H1 (cell line): ENCODE measurements around the gene FKBP10. TPM values are rescaled to one million over a fixed set of nuclear protein-coding genes. Genes with fewer than 3 reads are reported as not detected.

Experiments
- CTCF ChIA-PET: fragments of 300-600 bp; sonication (Branson Sonifier 250); formaldehyde crosslinking; loops from one replicate; lab custom pipeline; 2021; ENCODE audit not compliant: partially characterized antibody; lab: Charles Lee
- POLR2A ChIA-PET: fragments of 300-600 bp; sonication (Branson Sonifier 250); formaldehyde crosslinking; loops from one replicate; lab custom pipeline; 2021; ENCODE audit warnings: inconsistent platforms; ENCODE audit not compliant: partially characterized antibody; lab: Charles Lee
- DNase-seq, 2 experiments: peaks; one replicate each; pipeline versions ENCODE4 v3.0.0 to v3.0.0-alpha.2; 2010 to 2022; ENCODE audit warnings: low spot score in 2 of 2, low read depth in 1 of 2, mixed read lengths in 1 of 2
- FAIRE-seq: peaks from 2 replicates; lab custom pipeline; 2011; peaks lifted over from hg19 to GRCh38; lab: Jason Lieb, UNC
- H2AFZ ChIP-seq: 2 replicates; pipeline ENCODE4 v1.8.1; 2012; ENCODE audit warnings: low read length, inconsistent platforms
- H2AK5ac ChIP-seq: 2 replicates; pipeline ENCODE4 v1.6.1; 2013; ENCODE audit warnings: low read depth, low read length
- H2BK120ac ChIP-seq: replicated peaks from 2 replicates; pipeline ENCODE3; 2013; ENCODE audit warnings: low read depth, low read length, inconsistent platforms
- H2BK12ac ChIP-seq: 2 replicates; pipeline ENCODE4 v1.6.1; 2013; ENCODE audit warnings: low read depth, low read length
- H2BK15ac ChIP-seq: 2 replicates; pipeline ENCODE4 v1.6.1; 2013; ENCODE audit warnings: low read length
- H2BK20ac ChIP-seq: 2 replicates; pipeline ENCODE4 v1.6.1; 2013; ENCODE audit warnings: low read length
- H2BK5ac ChIP-seq: 2 replicates; pipeline ENCODE4 v1.6.1; 2013; ENCODE audit warnings: low read depth, low read length
- H3K14ac ChIP-seq: 2 replicates; pipeline ENCODE4 v1.6.1; 2013; ENCODE audit warnings: inconsistent platforms; ENCODE audit not compliant: insufficient read length
- H3K18ac ChIP-seq: 2 replicates; pipeline ENCODE4 v1.6.1; 2013; ENCODE audit warnings: low read length; ENCODE audit errors: extremely low read depth
- H3K23ac ChIP-seq: 2 replicates; pipeline ENCODE4 v1.6.1; 2013; ENCODE audit warnings: inconsistent platforms; ENCODE audit not compliant: insufficient read length
- H3K23me2 ChIP-seq: 2 replicates; pipeline ENCODE4 v1.6.1; 2013; ENCODE audit warnings: low read depth, low read length
- H3K27ac ChIP-seq: 2 replicates; pipeline ENCODE4 v1.6.1; 2011; ENCODE audit warnings: low read depth, low read length, inconsistent platforms
- H3K27me3 ChIP-seq, 4 experiments: replicated peaks in 1 of 4; 1 replicate in 1 of 4; 2 replicates in 3 of 4; pipeline versions ENCODE4 v1.6.1 to v1.8.1; 2011 to 2013; ENCODE audit warnings: low read length in 3 of 4, mild to moderate bottlenecking in 3 of 4, inconsistent platforms in 2 of 4, mixed read lengths in 2 of 4, moderate library complexity in 1 of 4; ENCODE audit not compliant: control insufficient read depth in 3 of 4, insufficient read depth in 3 of 4; ENCODE audit errors: extremely low read depth in 1 of 4
- H3K36me3 ChIP-seq, 4 experiments: 2 replicates each; pipeline versions ENCODE4 v1.6.1 to v1.8.1; 2011 to 2013; ENCODE audit warnings: mild to moderate bottlenecking in 4 of 4, low read length in 3 of 4, moderate library complexity in 2 of 4, control low read depth in 1 of 4, inconsistent platforms in 1 of 4; ENCODE audit not compliant: insufficient read depth in 4 of 4, control insufficient read depth in 2 of 4
- H3K4ac ChIP-seq: replicated peaks from 2 replicates; pipeline ENCODE3; 2013; ENCODE audit warnings: low read length, low read depth, mixed read lengths, inconsistent platforms; ENCODE audit not compliant: insufficient read length
- H3K4me1 ChIP-seq, 4 experiments: replicated peaks in 1 of 4; 1 replicate in 1 of 4; 2 replicates in 3 of 4; pipeline versions ENCODE4 v1.6.1 to v1.8.1; 2011 to 2013; ENCODE audit warnings: low read length in 3 of 4, inconsistent platforms in 2 of 4, mixed read lengths in 1 of 4; ENCODE audit not compliant: insufficient read depth in 4 of 4, control insufficient read depth in 3 of 4
- H3K4me2 ChIP-seq, 2 experiments: 2 replicates each; pipeline versions ENCODE4 v1.6.1 to v1.8.1; 2011 to 2013; ENCODE audit warnings: low read depth in 2 of 2, low read length in 2 of 2, control low read depth in 1 of 2, inconsistent platforms in 1 of 2, mild to moderate bottlenecking in 1 of 2; ENCODE audit not compliant: insufficient read depth in 1 of 2
- H3K4me3 ChIP-seq, 4 experiments: fragments of 200-600, 300-600 bp in 1 of 4; sonication (generic), shearing (Covaris generic), sonication (Bioruptor Twin) in 1 of 4; 2 replicates each; pipeline versions ENCODE4 v1.5.1 to v1.8.1; 2011 to 2016; ENCODE audit warnings: low read length in 4 of 4, low read depth in 3 of 4, control low read depth in 2 of 4, inconsistent platforms in 2 of 4, mild to moderate bottlenecking in 2 of 4, mixed read lengths in 1 of 4, moderate library complexity in 1 of 4; ENCODE audit not compliant: insufficient read depth in 2 of 4; ENCODE audit errors: extremely low read depth in 1 of 4
- H3K56ac ChIP-seq: replicated peaks from 2 replicates; pipeline ENCODE3; 2013; ENCODE audit warnings: low read depth, mild to moderate bottlenecking, mixed read lengths, low read length, inconsistent platforms; ENCODE audit not compliant: insufficient read length
- H3K79me1 ChIP-seq: 2 replicates; pipeline ENCODE4 v1.6.1; 2013; ENCODE audit warnings: low read depth, low read length, control low read depth
- H3K79me2 ChIP-seq, 2 experiments: 2 replicates each; pipeline versions ENCODE4 v1.6.1 to v1.8.1; 2012 to 2013; ENCODE audit warnings: low read length in 2 of 2, mild to moderate bottlenecking in 2 of 2, inconsistent platforms in 1 of 2; ENCODE audit not compliant: insufficient read depth in 2 of 2, control insufficient read depth in 1 of 2
- H3K9ac ChIP-seq, 4 experiments: replicated peaks in 1 of 4; 1 replicate in 1 of 4; 2 replicates in 3 of 4; pipeline versions ENCODE4 v1.6.1 to v1.8.1; 2011 to 2013; ENCODE audit warnings: low read depth in 3 of 4, low read length in 3 of 4, control low read depth in 2 of 4, mild to moderate bottlenecking in 2 of 4, moderate library complexity in 2 of 4, inconsistent platforms in 1 of 4; ENCODE audit errors: extremely low read depth in 1 of 4
- H3K9me3 ChIP-seq, 2 experiments: 2 replicates each; pipeline versions ENCODE4 v1.6.1 to v1.8.1; 2012 to 2013; ENCODE audit warnings: mild to moderate bottlenecking in 2 of 2, moderate library complexity in 2 of 2, control low read depth in 1 of 2, inconsistent platforms in 1 of 2, low read depth in 1 of 2, low read length in 1 of 2, mixed read lengths in 1 of 2; ENCODE audit not compliant: insufficient read depth in 2 of 2
- H4K20me1 ChIP-seq, 2 experiments: replicated peaks in 1 of 2; 2 replicates each; pipeline versions ENCODE3 to v1.8.1; 2011 to 2013; ENCODE audit warnings: inconsistent platforms in 2 of 2, low read length in 2 of 2, mild to moderate bottlenecking in 1 of 2; ENCODE audit not compliant: insufficient read depth in 2 of 2, control insufficient read depth in 1 of 2
- H4K5ac ChIP-seq: 2 replicates; pipeline ENCODE4 v1.6.1; 2013; ENCODE audit warnings: low read length, low read depth, mixed read lengths, inconsistent platforms; ENCODE audit not compliant: insufficient read length
- H4K8ac ChIP-seq: 2 replicates; pipeline ENCODE4 v1.8.0; 2013; ENCODE audit warnings: mild to moderate bottlenecking, moderate library complexity, low read length, inconsistent platforms; ENCODE audit not compliant: insufficient read depth; ENCODE audit errors: extremely low read depth
- H4K91ac ChIP-seq: replicated peaks from 2 replicates; pipeline ENCODE3; 2013; ENCODE audit warnings: low read length, mixed read lengths, inconsistent platforms; ENCODE audit not compliant: insufficient read length
- BCL11A ChIP-seq, 2 experiments: IDR thresholded peaks; one replicate each; pipeline ENCODE4 v1.6.1; 2011; ENCODE audit warnings: low read depth in 2 of 2, low read length in 2 of 2, mild to moderate bottlenecking in 2 of 2
- NANOG ChIP-seq: IDR thresholded peaks from 2 replicates; pipeline ENCODE4 v1.6.1; 2011; ENCODE audit warnings: low read length, low read depth, mild to moderate bottlenecking, inconsistent platforms; ENCODE audit not compliant: insufficient read depth, poor library complexity, severe bottlenecking
- RAD21 ChIP-seq, 2 experiments: IDR thresholded peaks in 1 of 2; conservative IDR thresholded peaks in 1 of 2; 2 replicates each; pipeline ENCODE4 v1.6.1; 2011; ENCODE audit warnings: low read depth in 2 of 2, low read length in 2 of 2, improper control_type of control experiment in 1 of 2, inconsistent platforms in 1 of 2, mild to moderate bottlenecking in 1 of 2, moderate library complexity in 1 of 2
- WGBS, 2 experiments: shearing (Covaris generic) in 1 of 2; methylation state at CpG; one replicate each; pipeline versions ENCODE4 v1.1.6 to v1.1.7; 2013 to 2015; ENCODE audit warnings: low lambda C conversion rate in 2 of 2, mixed read lengths in 2 of 2, inconsistent platforms in 1 of 2, low coverage in 1 of 2, missing lambda C conversion rate in 1 of 2; ENCODE audit not compliant: insufficient replicate concordance in 2 of 2, insufficient coverage in 1 of 2, insufficient read length in 1 of 2; ENCODE audit errors: extremely low coverage in 1 of 2, missing lambda C conversion rate in 1 of 2; 5-methylcytosine and 5-hydroxymethylcytosine counted together
- polyA plus RNA-seq, 7 experiments: library from polyadenylated mRNA; depleted of rRNA in 3 of 7; stranded (reverse) in 5 of 7; unstranded in 2 of 7; fragments of >200 nt in 5 of 7; fragments of 200-250 nt in 2 of 7; gene quantifications; 1 replicate in 5 of 7; 2 replicates in 1 of 7; 4 replicates in 1 of 7; pipeline versions ENCODE4 v1.2.1 to v1.2.3, GENCODE V29; 2011 to 2013; ENCODE audit warnings: missing spikeins in 2 of 7, mixed read lengths in 2 of 7
- total RNA-seq: library from RNA; stranded (reverse); fragmentation: NEBNext Ultra II Directional; extraction: Animal tissue kit (Norgen Biotek cat#: 25700); gene quantifications from 2 replicates; pipeline ENCODE4 v1.2.1, GENCODE V29; 2021

The FKBP10 gene
- total and polyA plus RNA-seq, 2 of the 8 experiments (the other 6 are each of a cell fraction or from before 2014, with no cell fraction given), result 173 to 283 TPM

- Histone ChIP-seq H3K9me3 (no peaks in the 10 kb centered on the region), H3K79me2 (peaks cover 0 to 57% of the 10 kb centered on the region in 2 experiments; a peak in 3 of 4 replicates), H4K20me1 (peaks cover 0 to 11% of the 10 kb centered on the region in 2 experiments), H3K27ac (no peak overlapping the region), H2BK15ac (peak overlapping the region; percentile 72; the same call in 1 of the 2 replicates), H3K23me2 (peaks cover 16% of the 10 kb centered on the region), H3K14ac (no peak overlapping the region), H3K4me3 (no peak overlapping the region), H4K5ac (no peak overlapping the region), H2BK5ac (no peak overlapping the region; the same call in 1 of the 2 replicates), H3K18ac (peak overlapping the region; percentile 32; the same call in 1 of the 2 replicates), H3K4ac (no peak overlapping the region), H2AK5ac (peak overlapping the region; percentile 8), H2BK12ac (peak overlapping the region; percentile 68; the same call in 1 of the 2 replicates), H2BK120ac (no peak overlapping the region), H2BK20ac (no peak overlapping the region), H4K8ac (no peak overlapping the region), H3K79me1 (peaks cover 15% of the 10 kb centered on the region), H3K23ac (no peak overlapping the region), H3K36me3 (no peaks in the 10 kb centered on the region), H3K56ac (no peak overlapping the region), H3K9ac (no peak overlapping the region), H3K4me2 (no peak overlapping the region), H4K91ac (no peak overlapping the region), H3K27me3 (no peaks in the 10 kb centered on the region), H3K4me1 (peaks cover 0 to 30% (median 16%) of the 10 kb centered on the region in 4 experiments; a peak in 6 of 7 replicates), H2AFZ (no peak overlapping the region)
- FAIRE-seq, result no peak
- POLR2A ChIA-PET, result interaction anchor here (1.2 to 9.3 kb wide), 6 partner anchors 11 to 91 kb away, joined by 3 to 84 read pairs (median 6); partner anchors contain the start of genes EIF1 and HAP1
- TF ChIP-seq BCL11A (IDR thresholded peaks at IDR 0.05; ENCODE audit: low read depth in 2 of 2, low read length in 2 of 2), result no peak
- TF ChIP-seq NANOG, result no peak
- no peak for TF ChIP-seq RAD21 (IDR thresholded peaks at IDR 0.05 in 1 of 2, conservative IDR thresholded peaks at IDR 0.05 in 1 of 2; ENCODE audit: low read depth in 2 of 2, low read length in 2 of 2)
- DNase-seq, result no peak
- CTCF ChIA-PET, result interaction anchor here (1.4 to 6.8 kb wide), 5 partner anchors 13 to 129 kb away, joined by 3 to 55 read pairs (median 6); partner anchors contain the start of gene P3H4
- WGBS, 2 experiments, result 91% methylated on average over 13 of the region's 13 CpGs; no CpG with 5 or more reads in 1 of the 2 experiments
Measured at GRCh38 chr17:41781404-41782110, 31.2 kb upstream of the FKBP10 start.
